Stimulated activated CD4-positive, alpha-beta T cell treated with anti-CD3 and anti-CD28 coated beads, TNF-alpha, amount 100 ng/mL, for 4 hours (primary cell): Measurements from ENCODE around the gene MAP1LC3A.

ENCODE experiments used
- DNase-seq, 3 experiments: peaks; one replicate each; pipeline ENCODE4 v3.0.0-alpha.2; 2020; ENCODE audit warnings: low read depth in 3 of 3

Gene MAP1LC3A

DNA sequence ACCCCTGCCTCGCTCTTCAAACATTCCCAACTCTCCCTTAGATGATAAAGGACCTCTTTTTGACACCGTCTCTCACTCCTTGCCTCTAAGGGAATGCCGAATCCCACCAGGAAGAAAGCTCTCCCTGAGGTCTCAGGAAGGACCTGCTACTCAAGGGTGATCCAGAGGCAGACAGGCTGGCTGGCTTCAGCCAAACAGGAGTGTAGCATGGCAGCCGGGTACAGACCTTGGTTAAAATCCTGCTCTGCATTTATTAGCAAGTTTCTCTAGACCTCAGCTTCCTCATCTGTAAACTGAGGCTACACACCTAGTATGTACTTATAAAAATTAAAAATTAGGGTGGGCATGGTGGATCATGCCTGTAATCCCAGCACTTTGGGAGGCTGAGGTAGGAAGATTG, 17.2 kb downstream of the MAP1LC3A start:
- DNase-seq = no peak

GRCh38 chr20:34577061-34577460, 18.5 kb downstream of the MAP1LC3A start:
- no peak for DNase-seq

DNA sequence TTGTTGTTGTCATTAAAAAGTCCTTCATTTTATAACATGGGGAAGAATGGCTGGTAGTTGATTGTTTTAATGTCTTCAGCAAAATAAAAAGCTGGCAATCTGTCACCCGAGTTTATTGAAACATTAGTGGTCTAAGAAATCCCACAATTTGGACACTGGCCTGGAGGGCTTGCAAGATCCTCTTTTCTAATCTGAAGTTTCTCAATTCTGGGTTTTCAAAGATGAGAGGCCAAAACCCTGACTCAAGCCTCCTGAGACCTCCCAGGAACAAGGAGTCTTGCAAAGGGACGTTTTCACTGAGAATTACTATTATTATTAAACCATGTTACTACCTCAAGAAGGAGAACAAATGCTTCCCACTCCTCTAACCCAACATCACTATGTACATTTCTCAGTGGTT, 19.5 kb downstream of the MAP1LC3A start:
- DNase-seq = no peak

DNA sequence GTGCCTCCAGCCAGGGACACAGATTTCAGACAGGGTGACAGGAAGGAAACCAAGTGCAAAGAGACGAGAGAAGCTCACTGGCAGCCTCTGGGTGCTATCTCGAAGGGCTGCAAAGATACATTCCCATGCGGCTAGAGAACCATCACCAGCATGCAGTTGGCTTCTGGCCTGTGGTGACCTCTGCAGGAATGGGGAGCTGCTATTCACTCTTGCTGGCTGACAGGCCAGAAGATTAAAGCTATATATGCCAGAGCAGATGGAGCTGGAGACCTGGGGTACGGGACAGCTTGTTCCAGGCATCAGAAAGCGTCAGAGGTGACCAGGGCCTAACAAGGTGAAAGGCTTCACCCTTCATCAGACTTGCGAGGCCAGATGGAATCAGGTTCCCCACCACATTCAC, 20.0 kb downstream of the MAP1LC3A start:
- DNase-seq = no peak

GRCh38 chr20:34579191-34579978, 20.9 kb downstream of the MAP1LC3A start:
- DNase-seq = no peak

GRCh38 chr20:34579979-34580940, 21.7 kb downstream of the MAP1LC3A start:
- no peak for DNase-seq

- DNase-seq = no peak
These were observed 23.0 kb downstream of the MAP1LC3A start for GRCh38 chr20:34581341-34582184.

GRCh38 chr20:34582221-34582620, 23.7 kb downstream of the MAP1LC3A start:
- DNase-seq = no peak

- no peak for DNase-seq
These were observed 24.4 kb downstream of the MAP1LC3A start for GRCh38 chr20:34582911-34583310.

DNA sequence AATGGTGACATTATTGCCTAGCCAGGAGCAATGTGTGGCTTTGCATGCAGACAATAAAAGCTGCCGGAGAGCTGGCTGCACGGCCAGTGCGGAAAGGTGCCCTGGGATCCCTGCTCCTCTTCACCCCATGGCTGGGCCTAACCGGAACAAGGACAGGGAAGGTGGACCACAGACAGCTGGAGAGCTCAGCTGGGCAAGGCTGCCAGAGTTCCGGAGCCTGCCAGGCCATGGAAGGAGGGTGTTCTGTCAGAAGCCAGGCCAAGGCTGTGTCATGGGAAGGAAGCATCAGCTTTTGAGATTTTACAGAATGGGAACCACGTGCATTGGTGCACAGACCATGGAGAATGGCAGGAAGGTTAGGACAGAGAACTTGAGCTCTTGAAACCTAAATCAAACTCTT, 25.0 kb downstream of the MAP1LC3A start:
- no peak for DNase-seq

GRCh38 chr20:34585019-34585418, 26.5 kb downstream of the MAP1LC3A start:
- DNase-seq = no peak

DNA sequence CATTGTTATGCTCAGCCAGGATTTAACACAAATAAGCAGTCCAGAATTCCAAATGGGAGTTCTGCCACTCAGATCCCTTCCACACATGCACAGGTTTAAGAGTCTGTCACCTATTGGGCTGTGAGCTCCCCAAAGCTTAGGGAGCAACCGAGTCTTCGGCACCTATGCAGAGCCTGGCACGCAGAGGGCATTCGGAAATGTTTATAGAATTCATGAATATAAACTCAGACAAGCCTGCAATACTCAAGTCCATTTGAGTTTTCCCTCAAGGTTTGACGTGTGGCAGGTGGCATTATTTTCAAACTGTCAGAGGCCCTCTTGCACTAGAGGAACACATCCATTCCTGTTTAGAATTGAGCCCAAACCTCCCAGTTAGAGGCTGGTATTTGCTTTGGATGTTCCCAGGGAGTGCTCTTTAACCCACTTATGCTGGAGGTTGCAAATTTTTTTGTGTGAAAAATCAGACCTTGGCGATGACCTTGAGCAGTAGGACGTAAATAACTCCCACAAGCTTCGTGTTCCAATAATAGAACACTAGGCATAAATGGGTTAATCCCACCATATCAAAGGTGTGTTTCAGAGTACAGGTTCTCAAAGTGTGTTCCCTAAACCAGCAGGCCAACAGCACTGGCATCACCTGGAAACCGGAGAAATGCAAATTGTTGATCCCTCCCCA, 28.1 kb downstream of the MAP1LC3A start:
- no peak for DNase-seq

- DNase-seq = no peak
These were observed 37.1 kb downstream of the MAP1LC3A start for GRCh38 chr20:34595377-34596184.

DNA sequence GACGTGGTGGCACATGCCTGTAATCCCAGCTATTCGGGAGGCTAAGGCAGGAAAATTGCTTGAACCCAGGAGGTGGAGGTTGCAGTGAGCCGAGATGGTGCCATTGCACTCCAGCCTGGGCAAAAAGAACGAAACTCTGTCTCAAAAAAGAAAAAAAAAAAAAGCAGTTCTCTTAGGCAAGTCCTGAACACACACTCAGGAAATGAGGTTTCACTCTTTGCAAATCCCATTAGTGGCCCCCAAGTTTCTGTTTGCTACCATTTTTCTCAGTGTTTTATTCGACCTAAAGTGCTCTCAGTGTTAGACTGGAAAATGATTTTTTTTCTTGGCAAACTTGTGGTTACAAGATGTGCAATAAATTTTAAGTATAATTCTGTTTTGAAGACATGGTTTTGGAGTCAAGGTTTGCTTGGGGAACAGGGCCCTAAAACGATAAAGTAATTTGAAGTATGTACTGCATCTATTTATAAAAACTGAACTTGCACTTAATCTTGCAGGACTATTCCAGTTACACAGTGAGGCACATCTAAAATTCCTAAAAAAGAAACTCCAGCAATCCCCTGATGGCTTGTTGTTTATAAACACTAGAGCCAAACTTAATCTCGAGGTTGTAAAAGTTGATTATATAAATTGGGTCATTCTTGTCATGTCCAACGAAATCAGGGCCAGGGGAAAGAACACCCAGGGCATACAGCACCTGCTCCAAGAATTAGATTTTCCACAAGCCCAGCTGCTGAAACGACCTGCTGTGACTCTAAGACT, 42.6 kb downstream of the MAP1LC3A start:
- DNase-seq = no peak

DNA sequence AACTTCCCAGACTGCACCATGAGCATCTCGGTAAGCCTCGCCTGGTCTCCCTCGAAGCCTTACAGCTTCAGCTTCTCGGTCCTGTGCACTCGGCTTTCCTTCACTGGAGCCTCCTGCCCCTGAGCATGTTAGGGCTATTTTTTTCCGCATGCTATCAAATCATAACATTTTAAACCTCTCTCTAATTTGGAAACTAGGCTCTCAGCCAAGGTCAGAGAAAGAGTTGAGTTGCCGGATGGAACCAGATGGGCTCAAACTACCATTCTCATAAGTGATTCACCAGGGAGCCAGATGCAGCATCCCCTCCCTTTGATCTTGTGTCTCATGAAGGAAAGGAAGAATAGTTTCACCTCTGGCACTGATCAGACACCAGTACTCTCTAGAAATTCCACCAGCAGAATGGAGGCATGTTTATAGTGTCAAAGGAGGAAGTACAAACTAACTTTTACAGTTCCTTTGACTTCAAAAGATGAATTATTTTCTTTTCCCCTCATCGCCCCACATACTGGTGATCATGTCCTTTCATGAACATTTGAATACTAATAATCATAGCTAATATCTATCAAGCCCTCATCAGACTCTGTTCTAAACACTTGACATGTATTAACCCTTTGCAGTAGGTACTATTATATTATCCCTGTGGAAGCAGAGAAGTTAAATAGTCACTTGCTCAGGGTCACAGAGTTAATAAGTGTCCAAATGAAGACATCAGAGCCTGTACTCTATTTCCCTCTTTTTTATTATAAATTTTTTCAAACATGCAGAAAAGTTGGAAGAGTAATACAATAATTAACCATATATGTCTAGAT, 46.7 kb downstream of the MAP1LC3A start:
- no peak for DNase-seq

DNA sequence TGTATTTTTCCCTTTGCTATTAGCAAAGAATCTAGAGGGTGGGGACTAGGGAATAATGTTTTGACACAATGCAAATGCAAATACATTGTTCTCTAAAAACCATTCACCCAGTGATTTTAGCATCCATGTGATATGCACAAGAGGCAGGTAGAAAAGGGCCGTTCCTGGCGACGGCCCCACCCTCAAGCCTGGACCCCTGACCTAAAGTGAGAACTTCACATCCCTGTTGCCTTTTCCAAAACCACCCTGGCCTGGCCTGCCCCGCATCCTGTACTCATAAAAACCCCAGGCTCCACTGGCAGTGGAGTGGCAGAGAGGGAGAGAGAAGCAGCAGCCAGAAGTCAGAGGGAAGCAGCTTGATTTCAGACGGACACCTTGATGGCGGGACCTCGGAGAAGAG, 48.5 kb downstream of the MAP1LC3A start:
- DNase-seq = no peak
